Upper lobe of right lung (tissue), 1 donor: ENCODE data around the gene BABAM2. TPM values are rescaled to one million over a fixed set of nuclear protein-coding genes. Genes with fewer than 3 reads are reported as not detected.

Source experiments
- ATAC-seq: fragments of 200-7000 bp; cut with Tn5 transposase; one replicate; pipeline ENCODE4 v1.9.1; 2020; ENCODE audit warnings: mild to moderate bottlenecking, moderate library complexity
- DNase-seq: peaks from one replicate; pipeline ENCODE4 v3.0.0-alpha.2; 2020
- H3K27ac ChIP-seq: fragments of 200-600 bp; one replicate; pipeline ENCODE4 v1.8.0; 2022
- H3K27me3 ChIP-seq: fragments of 200-600 bp; one replicate; pipeline ENCODE4 v1.8.0; 2022; ENCODE audit warnings: mild to moderate bottlenecking
- H3K36me3 ChIP-seq: fragments of 200-600 bp; one replicate; pipeline ENCODE4 v1.8.0; 2022
- H3K4me1 ChIP-seq: fragments of 200-600 bp; one replicate; pipeline ENCODE4 v1.8.0; 2022
- H3K4me3 ChIP-seq: fragments of 200-600 bp; one replicate; pipeline ENCODE4 v1.8.0; 2022; ENCODE audit warnings: mild to moderate bottlenecking
- H3K9me3 ChIP-seq: fragments of 200-600 bp; one replicate; pipeline ENCODE4 v1.8.0; 2022
- CTCF ChIP-seq: fragments of 200-600 bp; IDR thresholded peaks from one replicate; pipeline ENCODE4 v1.8.0; 2022; ENCODE audit warnings: antibody characterized with exemption
- intact Hi-C: fragments of 100-400 bp; cut with DNase I; formaldehyde crosslinking; loops from one replicate; pipeline ENCODE4 v1.11.0; 2022
- total RNA-seq: library from RNA; stranded (reverse); fragmentation: NEBNext Ultra II Directional; extraction: Animal tissue kit (Norgen Biotek cat#: 25700); gene quantifications from one replicate; pipeline ENCODE4 v1.2.1, GENCODE V29; 2021
- donor health status: DM: no; HTN: yes; CAD: no; lungs with severe emphysema.

Gene BABAM2
- total RNA-seq, 1 donor from 2014 or later: 36.2 TPM

- H3K27ac ChIP-seq: no peak overlapping the region
- H3K4me3 ChIP-seq: no peak overlapping the region
- DNase-seq (peak; percentile 76), ATAC-seq (peak; percentile 73)
- no peaks in the 10 kb centered on the region for H3K27me3 ChIP-seq
- no peaks in the 10 kb centered on the region for H3K36me3 ChIP-seq
- intact Hi-C loops: no loop called here
- TF ChIP-seq CTCF: no peak
- H3K9me3 ChIP-seq: no peaks in the 10 kb centered on the region
- peaks cover 17% of the 10 kb centered on the region for H3K4me1 ChIP-seq
Measured at GRCh38 chr2:28377984-28378678, 487.6 kb downstream of the BABAM2 start.

- peak; percentile 16 for ATAC-seq
- Histone ChIP-seq H3K9me3 (no peaks in the 10 kb centered on the region), H3K27ac (no peak overlapping the region), H3K4me1 (peaks cover 17% of the 10 kb centered on the region), H3K4me3 (no peak overlapping the region), H3K27me3 (no peaks in the 10 kb centered on the region), H3K36me3 (no peaks in the 10 kb centered on the region)
- intact Hi-C loops: no loop called here
- DNase-seq: peak; percentile 60
- TF ChIP-seq CTCF: no peak
Measured at GRCh38 chr2:28378679-28379584, 488.4 kb downstream of the BABAM2 start.

- H3K27ac ChIP-seq: no peak overlapping the region
- DNase-seq: peak; percentile 28
- no peak for TF ChIP-seq CTCF
- intact Hi-C loops: no loop called here
- H3K4me3 ChIP-seq: no peak overlapping the region
- H3K9me3 ChIP-seq: no peaks in the 10 kb centered on the region
- no peaks in the 10 kb centered on the region for H3K27me3 ChIP-seq
- peaks cover 17% of the 10 kb centered on the region for H3K4me1 ChIP-seq
- ATAC-seq: no peak
- H3K36me3 ChIP-seq: no peaks in the 10 kb centered on the region
Measured at GRCh38 chr2:28380219-28380618, 489.7 kb downstream of the BABAM2 start.

GRCh38 chr2:28381225-28382180, 491.0 kb downstream of the BABAM2 start:
- ATAC-seq: no peak
- intact Hi-C loops: no loop called here

More at GRCh38 chr2:28381225-28382180, 491.0 kb downstream of the BABAM2 start:
- no peak for DNase-seq
- Histone ChIP-seq H3K9me3 (no peaks in the 10 kb centered on the region), H3K4me3 (no peak overlapping the region), H3K27me3 (no peaks in the 10 kb centered on the region), H3K36me3 (no peaks in the 10 kb centered on the region), H3K27ac (no peak overlapping the region), H3K4me1 (peaks cover 17% of the 10 kb centered on the region)
- TF ChIP-seq CTCF: no peak
